ENCODE measurements around the gene ELMO3. TPM values are rescaled to one million over a fixed set of nuclear protein-coding genes. Genes with fewer than 3 reads are reported as not detected.
A peak's percentile ranks its signal among the peaks of the same experiment; 100 is the strongest.

ELMO3 gene
- total RNA-seq, 1 experiment from 2014 or later: 2.6 TPM

- DNase-seq (ENCODE audit: low read depth): no peak
These were observed 34.9 kb upstream of the ELMO3 start for GRCh38 chr16:67163999-67164558.

GRCh38 chr16:67164599-67165061 lies 34.3 kb upstream of the ELMO3 start, which contains the start of gene HSF4:
Gene HSF4, plus strand, starts transcription at chr16:67164745. Its CDS starts 67 bp downstream, at chr16:67164812.
- DNase-seq (ENCODE audit: low read depth): no peak

DNA sequence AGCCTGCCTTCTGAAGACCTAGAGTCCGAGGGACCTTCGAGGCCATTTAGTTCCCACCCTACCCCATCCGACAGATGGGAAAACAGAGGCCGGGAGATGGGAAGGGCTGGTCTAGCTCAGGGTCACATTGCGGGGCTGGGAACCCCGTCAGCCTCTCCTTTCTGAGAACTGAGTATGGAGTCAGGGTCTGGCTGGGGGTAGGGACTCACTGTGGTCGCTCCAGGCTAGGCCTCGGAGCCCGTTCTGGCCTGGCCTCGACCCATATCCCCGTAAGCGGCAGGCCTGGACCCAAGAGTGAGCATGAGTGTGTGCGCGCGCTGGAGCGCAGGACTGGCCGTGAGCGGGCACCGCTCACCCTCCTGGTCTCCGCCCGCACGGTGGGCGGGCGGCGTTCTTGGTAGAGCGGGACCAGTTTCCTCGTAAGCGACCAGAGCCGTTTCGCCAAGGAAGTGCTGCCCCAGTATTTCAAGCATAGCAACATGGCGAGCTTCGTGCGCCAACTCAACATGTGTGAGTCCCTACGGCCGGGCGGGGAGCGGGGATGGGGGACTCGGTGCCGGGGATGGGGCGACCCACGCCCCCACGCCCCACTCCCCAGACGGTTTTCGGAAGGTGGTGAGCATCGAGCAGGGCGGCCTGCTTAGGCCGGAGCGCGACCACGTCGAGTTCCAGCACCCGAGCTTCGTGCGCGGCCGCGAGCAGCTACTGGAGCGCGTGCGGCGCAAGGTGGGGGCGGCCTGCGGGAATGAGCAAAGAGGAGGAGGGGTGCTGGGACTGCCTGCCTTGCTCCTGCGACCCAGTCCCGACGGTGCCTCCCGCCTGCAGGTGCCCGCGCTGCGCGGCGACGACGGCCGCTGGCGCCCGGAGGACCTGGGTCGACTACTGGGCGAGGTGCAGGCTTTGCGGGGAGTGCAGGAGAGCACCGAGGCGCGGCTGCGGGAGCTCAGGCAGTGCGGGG lies 33.5 kb upstream of the ELMO3 start:
- DNase-seq (ENCODE audit: low read depth): no peak

GRCh38 chr16:67166110-67166547 lies 32.8 kb upstream of the ELMO3 start:
- DNase-seq (ENCODE audit: low read depth): no peak

GRCh38 chr16:67166598-67167168 lies 32.2 kb upstream of the ELMO3 start:
- no peak for DNase-seq (ENCODE audit: low read depth)

- no peak for DNase-seq (ENCODE audit: low read depth)
These were observed 31.3 kb upstream of the ELMO3 start for GRCh38 chr16:67167588-67167987.

GRCh38 chr16:67169011-67169451 lies 29.9 kb upstream of the ELMO3 start:
- no peak for DNase-seq (ENCODE audit: low read depth)

DNA sequence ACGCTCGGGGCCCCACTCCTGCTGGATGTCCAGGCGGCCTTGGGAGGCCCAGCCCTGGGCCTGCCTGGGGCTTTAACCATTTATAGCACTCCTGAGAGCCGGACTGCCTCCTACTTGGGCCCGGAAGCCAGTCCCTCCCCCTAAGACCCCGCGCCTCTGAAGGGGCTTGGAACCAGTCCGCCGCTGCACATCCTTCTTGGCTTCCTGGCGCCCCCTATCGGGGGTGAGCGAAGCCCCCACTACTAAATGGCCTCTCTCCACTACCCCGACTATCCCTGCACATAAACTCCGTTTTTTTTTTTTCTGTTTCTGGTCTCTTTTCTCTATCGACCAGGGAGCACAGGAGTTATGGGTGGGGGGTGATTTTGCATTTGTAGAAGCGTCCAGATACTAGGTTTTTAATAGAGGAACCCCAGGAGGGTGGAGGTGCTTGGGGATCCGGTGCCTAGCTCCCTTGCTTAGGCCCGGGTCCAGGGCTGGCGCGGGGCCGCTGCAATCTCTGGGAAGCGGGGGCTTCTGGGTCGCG lies 29.2 kb upstream of the ELMO3 start:
- DNase-seq (ENCODE audit: low read depth): no peak

- DNase-seq (ENCODE audit: low read depth): peak; percentile 77
These were observed 28.6 kb upstream of the ELMO3 start, which contains the start of gene NOL3 for GRCh38 chr16:67170168-67170948. Gene NOL3, plus strand, starts transcription at chr16:67170538.

DNA sequence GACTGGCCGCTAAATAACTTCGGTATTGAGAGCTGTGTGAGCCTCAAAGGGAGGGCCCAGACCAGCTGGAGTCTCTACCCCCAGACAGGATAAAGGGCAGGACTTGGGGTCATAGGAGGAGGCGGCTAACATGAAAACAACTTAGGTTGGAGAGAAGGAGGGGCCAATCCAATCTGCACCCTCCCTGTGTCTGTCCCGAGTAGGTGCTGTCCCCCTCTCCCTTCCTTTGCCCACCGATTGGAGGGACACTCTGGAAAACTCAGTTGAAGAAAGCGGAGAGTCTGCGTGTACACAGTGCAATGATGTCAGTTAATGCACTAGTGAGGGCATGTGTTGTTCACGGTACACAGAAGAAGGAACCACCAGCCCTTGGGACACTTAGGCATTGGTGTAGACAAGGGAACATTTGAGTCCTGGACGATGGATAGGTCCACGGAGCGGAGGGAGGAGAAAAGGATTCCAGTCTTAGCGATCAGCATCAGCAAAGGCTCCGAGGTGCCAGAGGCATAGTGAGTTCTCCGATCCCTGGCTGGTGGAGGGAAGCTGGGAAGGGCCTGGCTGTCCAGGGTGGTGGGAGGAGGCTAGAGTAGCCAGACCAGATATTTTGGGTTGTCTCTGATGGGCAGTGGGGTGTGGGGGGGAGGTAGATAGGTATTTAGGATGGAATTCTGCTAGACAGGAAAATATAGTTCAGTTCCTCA lies 27.8 kb upstream of the ELMO3 start:
- no peak for DNase-seq (ENCODE audit: low read depth)

DNA sequence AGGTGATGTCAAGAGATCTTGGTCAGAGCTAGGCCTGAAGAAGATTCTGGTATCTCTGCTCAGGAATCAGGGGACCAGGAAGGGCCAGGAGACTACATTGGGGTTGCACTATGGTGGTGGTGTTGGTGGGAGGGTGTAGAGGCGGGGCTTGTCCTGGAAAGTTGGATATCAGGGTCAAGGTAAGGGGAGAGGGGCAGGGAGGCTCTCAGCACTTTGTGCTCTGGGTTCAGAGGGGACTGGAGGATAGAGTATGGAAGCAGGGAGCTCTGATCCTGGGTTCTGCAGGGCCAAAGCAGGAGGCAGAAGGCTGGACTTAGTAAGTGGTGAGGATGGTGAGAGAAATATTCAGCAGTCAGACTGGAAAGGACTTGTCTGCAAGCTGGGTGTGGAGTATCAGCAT lies 25.6 kb upstream of the ELMO3 start:
- no peak for DNase-seq (ENCODE audit: low read depth)

GRCh38 chr16:67173808-67174705 lies 24.9 kb upstream of the ELMO3 start:
- peak; percentile 87 for DNase-seq (ENCODE audit: low read depth)

- DNase-seq (ENCODE audit: low read depth): no peak
These were observed 24.2 kb upstream of the ELMO3 start for GRCh38 chr16:67174706-67175231.

DNA sequence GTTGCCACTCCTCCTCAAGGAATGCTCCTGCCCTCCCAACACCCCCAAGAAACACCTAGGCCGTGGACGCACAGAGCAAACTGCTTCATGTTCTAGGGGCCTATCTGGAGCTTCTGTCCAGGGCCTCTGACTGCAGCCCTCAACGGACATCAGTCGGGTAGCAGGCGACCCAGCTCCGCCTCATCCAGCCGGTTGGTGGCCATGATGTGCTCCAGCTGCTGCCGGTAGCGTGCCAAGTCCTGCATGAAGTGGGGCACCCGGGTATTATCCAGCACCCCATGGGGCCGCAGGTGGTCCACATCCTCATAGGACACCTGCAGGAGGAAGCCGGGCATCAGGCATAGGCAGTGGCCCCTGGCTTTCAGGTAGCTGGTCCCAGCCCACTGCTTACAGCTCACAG lies 22.3 kb upstream of the ELMO3 start:
- DNase-seq (ENCODE audit: low read depth): no peak

DNA sequence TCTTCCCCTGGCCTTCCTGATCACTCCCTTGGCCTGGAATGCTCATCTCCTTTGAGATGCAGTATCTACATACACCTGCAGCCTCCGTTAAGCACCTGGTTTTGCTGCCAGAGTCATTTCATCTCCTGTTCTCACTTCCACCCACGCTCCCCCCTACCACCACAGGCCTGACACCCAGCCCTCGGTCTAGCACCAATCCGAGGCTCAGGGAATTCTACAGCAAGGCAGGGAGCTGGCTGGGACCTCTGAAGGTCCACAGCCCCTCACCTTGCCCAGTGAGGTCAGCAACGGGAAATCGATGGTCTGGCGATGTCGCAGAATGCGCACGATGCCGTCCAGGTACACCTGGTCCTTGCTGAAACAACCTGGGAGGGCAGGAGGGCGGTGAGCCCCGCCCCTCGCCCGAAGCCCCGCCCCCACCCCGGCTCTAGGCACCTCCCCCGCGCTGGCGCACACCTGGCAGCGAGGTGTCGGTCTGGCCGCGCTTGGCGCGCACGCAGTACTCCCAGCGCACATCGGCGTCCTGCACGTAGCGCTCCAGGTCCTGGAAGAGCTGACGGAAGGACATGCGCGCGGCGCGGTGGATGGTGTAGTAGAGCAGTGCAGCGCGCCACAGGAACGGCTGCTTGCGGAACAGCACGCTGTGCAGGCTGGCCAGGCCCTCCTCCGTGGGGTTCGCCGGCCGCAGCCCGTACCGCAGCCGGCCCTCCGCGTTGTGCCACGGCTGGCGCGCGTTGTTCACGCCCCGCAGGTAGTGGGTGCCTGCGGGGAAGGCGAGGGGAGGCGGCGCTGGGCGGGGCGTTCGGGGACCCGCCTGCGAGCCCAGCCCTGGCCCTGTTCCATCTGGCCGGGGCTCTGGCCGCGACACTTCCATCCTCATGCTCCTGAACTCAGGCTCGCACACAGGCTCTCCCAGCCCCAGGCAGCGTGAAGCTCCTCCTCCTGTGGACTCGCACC lies 20.9 kb upstream of the ELMO3 start:
- DNase-seq (ENCODE audit: low read depth): no peak

- no peak for DNase-seq (ENCODE audit: low read depth)
These were observed 19.4 kb upstream of the ELMO3 start for GRCh38 chr16:67179421-67180080.

DNA sequence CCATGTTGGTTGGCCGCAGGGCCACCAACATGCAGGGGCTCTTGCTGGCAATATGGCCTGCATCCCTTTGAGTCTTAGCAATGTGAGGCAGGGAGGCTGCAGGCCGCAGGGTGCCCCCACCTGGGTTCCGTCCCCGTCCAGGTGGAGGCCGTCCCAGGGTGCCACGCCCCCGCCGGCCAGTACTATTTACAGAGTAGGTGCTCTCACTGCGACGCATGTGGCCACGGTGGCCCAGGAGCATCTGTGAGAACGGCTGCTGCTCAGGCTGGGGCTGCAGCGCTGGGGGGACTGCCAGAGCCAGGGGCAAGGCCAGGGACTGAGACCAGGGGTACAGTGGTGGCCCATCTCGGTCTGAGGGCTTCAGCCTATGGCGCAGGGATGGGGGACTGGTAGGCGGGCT lies 18.8 kb upstream of the ELMO3 start:
- no peak for DNase-seq (ENCODE audit: low read depth)
